Activated CD4-positive, CD25-positive, alpha-beta regulatory T cell (primary cell): Measurements from ENCODE around the gene NPAS4.
"Not testable (repeated sequence)": the region's sequence is repeated elsewhere in the genome, so short reads cannot be mapped to it uniquely, and the experiment has no call there.

Experiments
- DNase-seq, 4 experiments: peaks; one replicate each; lab custom pipeline; 2025; lab: John Stamatoyannopoulos, UW

The NPAS4 gene

DNA sequence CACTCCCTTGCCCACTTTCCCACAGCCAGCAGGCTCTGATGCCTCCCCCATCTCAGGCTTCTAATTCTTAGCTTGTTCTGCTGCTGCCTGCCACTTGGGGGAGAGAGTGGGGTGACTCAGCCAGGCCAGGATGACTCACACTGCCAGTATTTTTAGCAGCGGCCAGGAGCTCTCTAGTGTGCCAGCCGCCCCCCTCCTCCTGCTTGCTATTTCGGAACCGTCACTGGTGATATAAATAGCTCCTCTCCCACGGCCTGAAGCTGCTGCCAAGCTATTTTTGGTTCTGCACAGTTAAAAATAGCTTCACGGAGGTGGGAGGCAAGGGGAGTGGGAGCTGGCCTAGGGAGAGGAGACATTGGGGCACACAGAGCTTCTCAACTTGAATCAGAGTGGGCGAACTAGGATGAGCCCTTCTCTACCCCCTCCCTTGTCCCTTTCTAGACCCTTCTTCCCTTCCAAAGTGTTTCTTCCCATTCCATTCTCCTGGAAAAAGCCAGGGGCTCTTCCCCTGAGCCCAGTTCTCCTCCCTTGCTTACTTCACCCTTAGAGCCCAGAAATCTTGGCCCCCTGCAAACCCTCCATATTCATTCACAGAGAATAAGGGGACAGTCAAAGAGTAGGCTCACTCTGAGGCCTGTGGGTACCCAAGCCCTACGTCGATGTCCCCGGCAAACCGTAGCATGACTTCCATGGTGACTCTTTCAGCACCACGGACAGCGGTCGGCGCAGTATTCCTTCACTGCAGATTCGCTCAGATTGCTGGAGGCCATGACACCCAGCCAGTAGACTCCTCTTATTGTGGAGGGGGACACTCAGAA, 2.5 kb upstream of the NPAS4 start:
- DNase-seq = peak in 3 of 4 experiments; percentile 26 to 38 (median 32)

GRCh38 chr11:66418986-66419308, 1.9 kb upstream of the NPAS4 start:
- no peak for DNase-seq

GRCh38 chr11:66419825-66420224, 1.0 kb upstream of the NPAS4 start:
- DNase-seq = no peak

DNA sequence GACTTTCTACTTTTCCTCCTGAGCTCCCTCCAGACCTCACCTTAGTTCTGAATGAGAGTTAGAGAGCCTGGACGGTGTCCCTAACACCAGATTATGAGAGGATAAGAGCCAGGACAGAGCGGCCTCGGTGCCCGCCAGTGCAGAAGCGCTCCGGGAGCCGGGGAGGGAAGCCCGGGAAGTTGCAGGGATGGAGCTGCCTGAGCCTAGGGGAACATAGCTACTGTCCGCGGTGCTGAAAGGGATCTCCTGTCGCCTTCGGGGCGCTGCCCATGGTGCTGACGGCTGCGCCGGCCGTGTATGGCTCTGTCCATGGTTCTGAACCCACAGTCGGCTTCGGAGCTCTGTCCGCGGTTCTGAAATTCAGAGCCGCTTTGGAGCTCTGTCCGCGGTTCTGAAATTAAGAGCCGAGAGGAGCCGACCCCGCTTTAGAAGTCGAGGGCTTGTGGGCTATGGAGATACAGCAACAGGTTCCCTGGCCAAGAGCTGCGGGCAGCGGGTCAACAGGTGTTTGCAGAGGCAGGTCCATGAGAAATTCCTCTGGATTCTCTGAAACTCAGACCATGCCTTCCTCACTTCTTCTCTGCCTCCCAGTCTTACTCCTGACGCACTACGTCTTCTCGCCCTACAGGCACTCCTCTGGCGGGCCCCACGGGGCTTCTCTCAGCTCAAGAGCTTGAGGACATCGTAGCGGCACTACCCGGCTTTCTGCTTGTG, 814 bp downstream of the NPAS4 start:
- peak; percentile 60 to 74 (median 71) for DNase-seq

- DNase-seq = no peak
Measured at GRCh38 chr11:66426314-66426713, 5.5 kb downstream of the NPAS4 start.

- DNase-seq = no peak
Measured at GRCh38 chr11:66428933-66429332, 8.1 kb downstream of the NPAS4 start.

DNA sequence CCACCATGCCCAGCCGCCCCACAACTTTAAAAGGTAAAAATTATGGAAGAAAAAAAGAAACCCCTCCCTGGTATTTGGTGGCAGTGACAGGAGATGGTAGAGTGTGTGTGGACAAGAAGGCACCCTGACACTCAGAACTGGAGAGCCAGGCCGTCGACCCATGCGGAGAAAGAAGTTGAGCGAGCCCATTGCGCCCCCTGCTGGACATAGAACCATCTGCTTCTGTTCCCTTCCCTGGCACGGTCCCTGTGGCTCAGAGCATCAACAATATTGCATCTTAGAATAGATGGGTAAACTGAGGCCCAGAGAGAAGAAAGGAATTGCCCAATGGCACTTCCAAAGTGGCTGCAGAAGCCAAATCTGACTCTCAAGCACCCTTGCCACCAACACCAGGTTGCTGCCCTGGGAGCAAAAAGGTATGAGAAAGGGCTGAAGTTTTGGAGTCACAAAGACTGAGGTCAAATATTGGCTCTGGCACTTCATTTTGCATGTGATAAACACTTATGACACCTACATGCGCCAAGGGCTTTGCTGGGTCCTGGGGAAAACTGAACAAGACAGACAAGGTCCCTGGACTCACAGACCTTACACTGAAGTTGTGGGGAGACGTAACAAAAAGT, 9.3 kb downstream of the NPAS4 start:
- peak; percentile 42 to 70 (median 52) for DNase-seq

GRCh38 chr11:66431287-66431686, 10.5 kb downstream of the NPAS4 start:
- not testable (repeated sequence) for DNase-seq

DNA sequence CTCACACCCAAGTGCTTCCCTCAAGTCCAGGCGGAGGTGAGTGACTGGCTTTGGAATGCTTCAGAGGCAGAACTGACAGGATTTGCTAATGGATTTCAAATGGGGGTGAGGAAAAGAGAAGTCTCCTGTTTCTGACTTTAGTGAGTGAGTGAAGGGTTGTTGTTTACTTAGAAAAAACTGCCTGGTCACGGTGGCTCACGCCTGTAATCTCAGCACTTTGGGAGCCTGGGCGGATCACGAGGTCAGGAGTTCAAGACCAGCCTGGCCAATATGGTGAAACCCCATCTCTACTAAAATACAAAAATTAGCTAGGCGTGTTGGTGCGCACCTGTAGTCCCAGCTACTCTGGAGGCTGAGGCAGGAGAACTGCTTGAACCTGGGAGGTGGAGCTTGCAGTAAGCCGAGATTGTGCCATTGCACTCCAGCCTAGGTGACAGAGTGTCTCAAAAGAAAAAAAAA, 11.1 kb downstream of the NPAS4 start:
- DNase-seq = not testable (repeated sequence)

- no peak for DNase-seq
Measured at GRCh38 chr11:66432597-66432996, 11.8 kb downstream of the NPAS4 start.

DNA sequence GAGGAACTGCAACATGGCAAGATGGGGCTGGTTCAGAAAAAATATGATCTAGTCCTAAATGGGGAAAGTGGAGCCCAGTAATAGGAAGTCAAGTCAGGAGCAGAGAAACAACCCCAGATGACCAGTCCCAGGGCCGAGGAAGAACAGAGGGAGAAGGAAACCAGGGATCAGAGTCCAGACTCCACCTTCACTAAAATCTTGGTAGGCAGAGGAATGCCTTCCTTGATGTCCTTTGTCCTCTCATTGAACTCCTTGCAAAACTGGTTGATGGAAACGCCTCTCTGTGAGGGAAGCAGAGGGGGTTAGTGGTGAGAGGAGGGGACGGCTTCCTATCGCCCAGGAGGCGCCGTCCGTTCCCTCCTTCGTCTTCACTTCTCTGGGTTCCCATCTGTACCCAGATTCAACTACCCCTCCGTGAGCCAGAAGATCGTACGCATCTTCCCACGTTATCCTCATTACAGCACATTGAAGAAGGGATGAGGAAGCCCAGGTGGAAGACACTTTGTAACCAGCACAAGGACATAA, 17.2 kb downstream of the NPAS4 start:
- no peak for DNase-seq

DNA sequence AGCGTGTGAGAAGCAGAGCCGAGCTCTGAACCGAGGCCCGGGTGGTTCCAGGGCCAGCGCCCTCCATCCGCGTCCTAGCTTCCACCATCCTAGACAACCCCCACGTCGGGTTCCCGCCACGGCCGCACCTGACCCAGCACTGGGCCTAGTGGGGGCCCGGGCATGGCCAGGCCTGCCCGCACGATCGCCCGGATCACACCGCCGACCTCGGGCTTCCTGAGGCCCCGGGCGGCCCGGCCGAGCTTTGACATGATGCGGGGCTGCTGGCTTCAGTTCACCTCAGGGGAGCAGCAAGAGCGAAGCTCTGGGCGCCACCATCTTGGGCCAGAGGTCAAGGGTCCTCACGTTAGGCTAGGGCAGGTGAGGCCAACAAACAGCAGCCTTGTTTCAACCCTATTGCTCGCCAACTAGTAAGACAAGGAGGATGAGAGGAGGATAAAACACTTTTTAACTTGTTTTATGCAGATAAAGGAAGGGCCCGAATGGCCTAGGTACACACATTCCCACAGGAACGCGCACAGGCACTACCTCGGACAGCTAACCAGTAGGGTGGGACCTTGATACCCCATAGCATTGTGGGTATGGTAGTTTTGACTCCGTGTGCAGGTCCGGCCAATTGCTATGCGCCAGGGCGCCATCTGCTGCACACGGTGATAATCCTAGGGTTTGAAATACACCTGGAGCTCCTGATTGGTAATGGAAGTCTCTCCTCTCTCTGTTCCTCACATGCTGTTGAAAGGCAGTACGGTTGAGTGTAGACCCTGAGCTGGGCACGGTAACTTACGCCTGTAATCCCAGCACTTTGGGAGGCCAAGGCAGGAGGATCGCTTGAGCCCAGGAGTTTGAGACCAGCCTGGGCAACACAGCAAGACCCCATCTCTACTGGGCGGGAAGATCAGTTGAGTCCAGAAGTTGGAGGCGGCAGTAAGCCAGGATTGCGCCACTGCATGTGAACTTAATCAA, 17.9 kb downstream of the NPAS4 start, which contains the start of gene MRPL11:
Gene MRPL11 (minus strand): TSS at position 345 of the 963 bp plus-strand sequence. CDS start 94 bp downstream, at position 251.
- peak; percentile 73 to 84 (median 77) for DNase-seq

GRCh38 chr11:66440101-66440939, 19.5 kb downstream of the NPAS4 start:
- not testable (repeated sequence) for DNase-seq

- DNase-seq = not testable (repeated sequence)
Measured at GRCh38 chr11:66440940-66441282, 20.1 kb downstream of the NPAS4 start.

DNA sequence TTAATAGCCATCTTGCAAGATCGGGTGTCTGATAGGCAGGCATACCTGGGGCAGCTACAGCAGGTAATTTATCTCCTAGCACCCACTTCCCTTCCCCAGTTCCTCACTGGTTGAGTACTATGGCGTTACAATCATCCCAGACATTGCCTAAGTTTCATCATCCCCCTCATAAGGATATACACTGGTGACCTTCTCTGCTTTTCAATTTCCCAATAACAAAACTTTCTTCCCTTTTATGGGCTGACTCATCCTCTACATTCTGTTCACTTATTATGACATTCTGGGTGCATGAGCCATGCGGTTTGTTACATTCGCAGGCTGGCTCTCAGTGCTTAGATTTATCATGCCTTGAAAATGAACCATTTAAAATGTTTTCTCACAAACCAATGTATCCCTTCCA, 22.8 kb downstream of the NPAS4 start:
- no peak for DNase-seq

- no peak for DNase-seq
Measured at GRCh38 chr11:66447012-66447411, 26.2 kb downstream of the NPAS4 start.

DNA sequence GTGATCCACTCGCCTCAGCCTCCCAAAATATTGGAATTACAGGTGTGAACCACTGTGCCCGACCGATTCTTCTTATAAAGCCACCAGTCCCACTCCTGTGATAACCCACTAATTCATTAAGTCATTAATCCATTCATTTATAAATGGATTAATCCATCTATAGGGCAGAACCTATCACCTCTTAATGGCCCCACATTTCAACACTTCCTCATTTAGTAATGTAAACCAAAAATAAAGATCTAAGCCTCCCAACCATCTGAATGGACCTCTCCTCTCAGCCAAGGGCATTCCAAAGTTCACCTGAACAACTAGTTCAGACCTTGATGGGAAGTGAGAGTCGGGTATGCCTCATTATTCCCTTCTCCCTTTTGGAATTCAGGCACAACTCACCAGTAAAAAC, 27.7 kb downstream of the NPAS4 start:
- no peak for DNase-seq

DNA sequence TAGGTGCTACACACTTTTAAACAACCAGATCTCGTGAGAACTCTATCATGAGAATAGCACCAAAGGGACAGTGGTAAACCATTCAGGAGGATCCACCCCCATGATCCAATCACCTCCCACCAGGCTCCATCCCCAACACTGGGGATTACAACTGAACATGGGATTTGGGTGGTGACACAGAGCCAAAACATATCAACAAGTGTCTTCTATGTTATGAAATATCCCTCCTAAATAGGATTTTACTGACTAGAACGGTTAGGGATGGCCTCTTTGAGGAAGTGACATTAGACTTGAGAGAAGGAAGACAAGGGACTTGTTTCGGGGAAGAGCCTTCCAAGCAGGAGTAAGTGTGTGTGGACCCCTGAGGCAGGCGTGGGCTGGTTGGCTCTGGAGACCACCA, 29.7 kb downstream of the NPAS4 start:
- no peak for DNase-seq

GRCh38 chr11:66451663-66452062, 30.8 kb downstream of the NPAS4 start:
- no peak for DNase-seq

DNA sequence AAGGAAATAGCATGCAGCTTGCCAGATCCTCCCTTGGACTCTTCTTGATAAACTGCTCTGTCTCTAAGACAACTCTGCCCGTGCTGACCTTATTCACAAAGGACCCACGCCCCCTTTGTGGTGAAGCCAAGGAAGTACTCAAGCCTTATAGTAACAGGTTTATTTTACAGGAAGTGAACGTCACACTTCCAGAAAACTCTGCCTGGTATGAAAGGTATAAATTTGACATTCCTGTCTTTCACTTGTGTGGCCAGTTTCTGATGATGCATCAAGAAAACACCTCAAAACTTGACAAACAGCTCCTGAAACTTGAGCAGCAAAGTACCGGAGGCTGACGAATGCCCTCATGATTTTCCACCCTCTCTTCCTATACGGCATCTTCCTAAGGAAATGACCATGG, 33.4 kb downstream of the NPAS4 start:
- no peak for DNase-seq

DNA sequence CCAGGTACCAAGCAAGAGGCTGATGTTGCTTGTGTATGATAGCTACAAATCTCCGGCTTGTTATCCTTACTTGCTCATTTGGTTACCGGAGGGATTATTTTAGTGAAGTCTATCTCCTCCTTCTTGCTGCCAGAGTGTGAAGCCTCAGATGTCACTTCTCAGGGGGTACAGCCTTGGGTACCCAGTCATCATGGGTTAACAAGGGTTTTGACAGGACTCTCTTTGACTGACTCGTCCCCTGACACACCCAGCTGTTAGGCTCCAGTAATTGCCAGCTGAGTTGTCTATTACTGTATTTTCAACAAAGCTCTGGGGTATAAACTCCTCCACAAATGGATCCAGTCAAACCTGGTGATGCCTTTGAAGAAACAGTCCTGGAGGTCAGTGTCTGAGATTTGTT, 34.0 kb downstream of the NPAS4 start:
- no peak for DNase-seq
